NCI-H2171 (cell line): ENCODE results near the gene SYNPR.
"Not testable (repeated sequence)": the region's sequence is repeated elsewhere in the genome, so short reads cannot be mapped to it uniquely, and the experiment has no call there.

Source experiments
- DNase-seq: peaks from one replicate; lab custom pipeline; 2025; lab: John Stamatoyannopoulos, UW

SYNPR gene

GRCh38 chr3:63278171-63279004 lies at the start of gene SYNPR:
Gene SYNPR, plus strand, starts transcription at chr3:63278308.
- DNase-seq, result no peak

GRCh38 chr3:63228677-63229076 lies 49.4 kb upstream of the SYNPR start:
- peak; percentile 47 for DNase-seq

- no peak for DNase-seq
These were observed 48.0 kb upstream of the SYNPR start for GRCh38 chr3:63230146-63230545.

- no peak for DNase-seq
These were observed 46.5 kb upstream of the SYNPR start for GRCh38 chr3:63231643-63232042.

- no peak for DNase-seq
These were observed 45.2 kb upstream of the SYNPR start for GRCh38 chr3:63232764-63233396.

GRCh38 chr3:63240381-63240902 lies 37.7 kb upstream of the SYNPR start:
- no peak for DNase-seq

- no peak for DNase-seq
These were observed 36.0 kb upstream of the SYNPR start for GRCh38 chr3:63242124-63242523.

GRCh38 chr3:63244486-63244885 lies 33.6 kb upstream of the SYNPR start:
- no peak for DNase-seq

- no peak for DNase-seq
These were observed 32.3 kb upstream of the SYNPR start for GRCh38 chr3:63245726-63246241.

GRCh38 chr3:63248015-63248414 lies 30.1 kb upstream of the SYNPR start:
- DNase-seq, result no peak

- no peak for DNase-seq
These were observed 26.6 kb upstream of the SYNPR start for GRCh38 chr3:63251499-63251898.

GRCh38 chr3:63255819-63256218 lies 22.3 kb upstream of the SYNPR start:
- DNase-seq, result not testable (repeated sequence)

GRCh38 chr3:63264716-63265115 lies 13.4 kb upstream of the SYNPR start:
- no peak for DNase-seq

GRCh38 chr3:63274359-63274758 lies 3.7 kb upstream of the SYNPR start:
- DNase-seq, result no peak

- DNase-seq, result no peak
These were observed 1.1 kb downstream of the SYNPR start for GRCh38 chr3:63279005-63279841.

- no peak for DNase-seq
These were observed 9.5 kb downstream of the SYNPR start for GRCh38 chr3:63287610-63288009.

GRCh38 chr3:63290686-63291085 lies 12.6 kb downstream of the SYNPR start:
- no peak for DNase-seq

- no peak for DNase-seq
These were observed 16.2 kb downstream of the SYNPR start for GRCh38 chr3:63294332-63294731.

GRCh38 chr3:63295356-63295755 lies 17.2 kb downstream of the SYNPR start:
- DNase-seq, result no peak

GRCh38 chr3:63295806-63296205 lies 17.7 kb downstream of the SYNPR start:
- no peak for DNase-seq

GRCh38 chr3:63296249-63296648 lies 18.1 kb downstream of the SYNPR start:
- DNase-seq, result no peak

- no peak for DNase-seq
These were observed 25.1 kb downstream of the SYNPR start for GRCh38 chr3:63303238-63303637.
